ENCODE results near the gene BANP. TPM values are rescaled to one million over a fixed set of nuclear protein-coding genes. Genes with fewer than 3 reads are reported as not detected.
"Not testable (repeated sequence)": the region's sequence is repeated elsewhere in the genome, so short reads cannot be mapped to it uniquely, and the experiment has no call there.

Gene BANP
- total and polyA plus RNA-seq, 4 donors = 7.4 to 35.6 (median 19.7) TPM

GRCh38 chr16:88013766-88014251 lies 62.6 kb downstream of the BANP start:
- no peaks in the 10 kb centered on the region for H3K27me3 ChIP-seq (ENCODE audit: control insufficient read depth in 1 of 2, insufficient read depth in 2 of 2, low read length in 1 of 2)
- H3K36me3 ChIP-seq (ENCODE audit: control insufficient read depth in 1 of 2, insufficient read depth in 2 of 2, low read length in 1 of 2) = no peaks in the 10 kb centered on the region
- ATAC-seq (ENCODE audit: low FRiP score) (no peak), DNase-seq (no peak)
- H3K4me1 ChIP-seq (ENCODE audit: control insufficient read depth in 1 of 2, insufficient read depth in 2 of 2, low read length in 2 of 2) = no peaks in the 10 kb centered on the region
- no peak overlapping the region for H3K4me3 ChIP-seq (ENCODE audit: low read length in 2 of 2)
- intact Hi-C loops (cut with DNase I) = no loop called here
- H3K9me3 ChIP-seq (ENCODE audit: control insufficient read depth, low read length) = no peaks in the 10 kb centered on the region
- no peak overlapping the region for H3K27ac ChIP-seq (ENCODE audit: low read depth in 1 of 2, low read length in 2 of 2)
- WGBS, 2 donors = 80 to 85% methylated on average over 8 of the region's 8 CpGs

GRCh38 chr16:88014252-88014781 lies 63.1 kb downstream of the BANP start:
- intact Hi-C loops (cut with DNase I) = no loop called here
- no peak for ATAC-seq (ENCODE audit: low FRiP score)
- WGBS, 2 donors = 37 to 48% methylated on average over 10 of the region's 10 CpGs
- no peak for DNase-seq
- no peaks in the 10 kb centered on the region for H3K27me3 ChIP-seq (ENCODE audit: control insufficient read depth in 1 of 2, insufficient read depth in 2 of 2, low read length in 1 of 2)
- H3K9me3 ChIP-seq (ENCODE audit: control insufficient read depth, low read length) = no peaks in the 10 kb centered on the region
- no peaks in the 10 kb centered on the region for H3K36me3 ChIP-seq (ENCODE audit: control insufficient read depth in 1 of 2, insufficient read depth in 2 of 2, low read length in 1 of 2)
- no peaks in the 10 kb centered on the region for H3K4me1 ChIP-seq (ENCODE audit: control insufficient read depth in 1 of 2, insufficient read depth in 2 of 2, low read length in 2 of 2)
- no peak overlapping the region for H3K27ac ChIP-seq (ENCODE audit: low read depth in 1 of 2, low read length in 2 of 2)
- H3K4me3 ChIP-seq (ENCODE audit: low read length in 2 of 2) = no peak overlapping the region

- no peak for ATAC-seq (ENCODE audit: low FRiP score)
- intact Hi-C loops (cut with DNase I) = no loop called here
- no peaks in the 10 kb centered on the region for H3K27me3 ChIP-seq (ENCODE audit: control insufficient read depth in 1 of 2, insufficient read depth in 2 of 2, low read length in 1 of 2)
- no peak for DNase-seq
- no peaks in the 10 kb centered on the region for H3K36me3 ChIP-seq (ENCODE audit: control insufficient read depth in 1 of 2, insufficient read depth in 2 of 2, low read length in 1 of 2)
- WGBS, 2 donors = 91 to 92% methylated on average over 27 to 32 of the region's 32 CpGs
- no peak overlapping the region for H3K4me3 ChIP-seq (ENCODE audit: low read length in 2 of 2)
- H3K27ac ChIP-seq (ENCODE audit: low read depth in 1 of 2, low read length in 2 of 2) = no peak overlapping the region
- no peaks in the 10 kb centered on the region for H3K9me3 ChIP-seq (ENCODE audit: control insufficient read depth, low read length)
- H3K4me1 ChIP-seq (ENCODE audit: control insufficient read depth in 1 of 2, insufficient read depth in 2 of 2, low read length in 2 of 2) = no peaks in the 10 kb centered on the region
These were observed 63.9 kb downstream of the BANP start for GRCh38 chr16:88014954-88015805.

GRCh38 chr16:88015806-88016140 lies 64.5 kb downstream of the BANP start:
- no peak overlapping the region for H3K27ac ChIP-seq (ENCODE audit: low read depth in 1 of 2, low read length in 2 of 2)
- H3K36me3 ChIP-seq (ENCODE audit: control insufficient read depth in 1 of 2, insufficient read depth in 2 of 2, low read length in 1 of 2) = no peaks in the 10 kb centered on the region

GRCh38 chr16:88016386-88016785 lies 65.2 kb downstream of the BANP start:
- H3K4me3 ChIP-seq (ENCODE audit: low read length in 2 of 2) = not testable (repeated sequence)

More at GRCh38 chr16:88015806-88016140, 64.5 kb downstream of the BANP start:
- no peak overlapping the region for H3K4me3 ChIP-seq (ENCODE audit: low read length in 2 of 2)
- H3K27me3 ChIP-seq (ENCODE audit: control insufficient read depth in 1 of 2, insufficient read depth in 2 of 2, low read length in 1 of 2) = no peaks in the 10 kb centered on the region
- H3K9me3 ChIP-seq (ENCODE audit: control insufficient read depth, low read length) = no peaks in the 10 kb centered on the region
- H3K4me1 ChIP-seq (ENCODE audit: control insufficient read depth in 1 of 2, insufficient read depth in 2 of 2, low read length in 2 of 2) = no peaks in the 10 kb centered on the region
- ATAC-seq (ENCODE audit: low FRiP score) = no peak
- intact Hi-C loops (cut with DNase I) = no loop called here
- no peak for DNase-seq
- 91% methylated on average over 9 of the region's 9 CpGs for WGBS, 2 donors

GRCh38 chr16:88016964-88017363 lies 65.7 kb downstream of the BANP start:
- intact Hi-C loops (cut with DNase I) = no loop called here
- Histone ChIP-seq H3K4me3 (ENCODE audit: low read length in 2 of 2) (no peak overlapping the region), H3K4me1 (ENCODE audit: control insufficient read depth in 1 of 2, insufficient read depth in 2 of 2, low read length in 2 of 2) (no peaks in the 10 kb centered on the region), H3K9me3 (ENCODE audit: control insufficient read depth, low read length) (no peaks in the 10 kb centered on the region), H3K27ac (ENCODE audit: low read depth in 1 of 2, low read length in 2 of 2) (no peak overlapping the region), H3K27me3 (ENCODE audit: control insufficient read depth in 1 of 2, insufficient read depth in 2 of 2, low read length in 1 of 2) (no peaks in the 10 kb centered on the region), H3K36me3 (ENCODE audit: control insufficient read depth in 1 of 2, insufficient read depth in 2 of 2, low read length in 1 of 2) (no peaks in the 10 kb centered on the region)
- no peak for DNase-seq
- ATAC-seq (ENCODE audit: low FRiP score) = no peak
- WGBS, 2 donors = 67 to 80% methylated on average over 11 of the region's 11 CpGs

More at GRCh38 chr16:88016386-88016785, 65.2 kb downstream of the BANP start:
- H3K4me1 ChIP-seq (ENCODE audit: control insufficient read depth in 1 of 2, insufficient read depth in 2 of 2, low read length in 2 of 2); H3K36me3 ChIP-seq (ENCODE audit: control insufficient read depth in 1 of 2, insufficient read depth in 2 of 2, low read length in 1 of 2); H3K27me3 ChIP-seq (ENCODE audit: control insufficient read depth in 1 of 2, insufficient read depth in 2 of 2, low read length in 1 of 2); H3K9me3 ChIP-seq (ENCODE audit: control insufficient read depth, low read length); H3K27ac ChIP-seq (ENCODE audit: low read depth in 1 of 2, low read length in 2 of 2); ATAC-seq (ENCODE audit: low FRiP score); DNase-seq; intact Hi-C loops (cut with DNase I): not testable (repeated sequence)
- 89 to 92% methylated on average over 17 to 18 of the region's 18 CpGs for WGBS, 2 donors

- no peak overlapping the region for H3K4me3 ChIP-seq (ENCODE audit: low read length in 2 of 2)
- H3K4me1 ChIP-seq (ENCODE audit: control insufficient read depth in 1 of 2, insufficient read depth in 2 of 2, low read length in 2 of 2) = no peaks in the 10 kb centered on the region
- DNase-seq = no peak
- H3K27ac ChIP-seq (ENCODE audit: low read depth in 1 of 2, low read length in 2 of 2) = no peak overlapping the region
- 94% methylated on average over 19 of the region's 19 CpGs for WGBS, 2 donors
- H3K36me3 ChIP-seq (ENCODE audit: control insufficient read depth in 1 of 2, insufficient read depth in 2 of 2, low read length in 1 of 2) = no peaks in the 10 kb centered on the region
- no peaks in the 10 kb centered on the region for H3K27me3 ChIP-seq (ENCODE audit: control insufficient read depth in 1 of 2, insufficient read depth in 2 of 2, low read length in 1 of 2)
- intact Hi-C loops (cut with DNase I) = no loop called here
- ATAC-seq (ENCODE audit: low FRiP score) = no peak
- H3K9me3 ChIP-seq (ENCODE audit: control insufficient read depth, low read length) = no peaks in the 10 kb centered on the region
These were observed 66.4 kb downstream of the BANP start for GRCh38 chr16:88017587-88018101.

GRCh38 chr16:88018382-88018781 lies 67.1 kb downstream of the BANP start:
- DNase-seq; H3K27ac ChIP-seq (ENCODE audit: low read depth in 1 of 2, low read length in 2 of 2): not testable (repeated sequence)

More at GRCh38 chr16:88018382-88018781, 67.1 kb downstream of the BANP start:
- ATAC-seq (ENCODE audit: low FRiP score); H3K4me3 ChIP-seq (ENCODE audit: low read length in 2 of 2); intact Hi-C loops (cut with DNase I); H3K4me1 ChIP-seq (ENCODE audit: control insufficient read depth in 1 of 2, insufficient read depth in 2 of 2, low read length in 2 of 2); H3K9me3 ChIP-seq (ENCODE audit: control insufficient read depth, low read length); H3K27me3 ChIP-seq (ENCODE audit: control insufficient read depth in 1 of 2, insufficient read depth in 2 of 2, low read length in 1 of 2); H3K36me3 ChIP-seq (ENCODE audit: control insufficient read depth in 1 of 2, insufficient read depth in 2 of 2, low read length in 1 of 2): not testable (repeated sequence)
- 97 to 99% methylated on average over 26 of the region's 26 CpGs for WGBS, 2 donors

Measured in aorta (tissue), 5 donors.